Panc1 (cell line): ENCODE results near the gene EDNRB.

ENCODE experiments used
- POLR2AphosphoS5 ChIP-seq: IDR thresholded peaks from 2 replicates; pipeline ENCODE4 v1.6.1; 2012; ENCODE audit warnings: mild to moderate bottlenecking, low read depth, low read length, moderate library complexity
- SIN3A ChIP-seq: IDR thresholded peaks from 2 replicates; pipeline ENCODE4 v1.6.1; 2012; ENCODE audit warnings: low read depth, mild to moderate bottlenecking, low read length, moderate library complexity, borderline replicate concordance; ENCODE audit not compliant: insufficient read depth
- TF ChIP-seq, protein P1 (sequence below): fragments of 450-650 bp; IDR thresholded peaks from 2 replicates; pipeline ENCODE4 v1.5.1; 2017; ENCODE audit warnings: mild to moderate bottlenecking
- TF ChIP-seq, protein P2 (sequence below), 2 experiments: IDR thresholded peaks; 2 replicates each; pipeline ENCODE4 v1.6.1; 2011 to 2012; ENCODE audit warnings: low read depth in 2 of 2, control low read depth in 1 of 2, low read length in 1 of 2, mild to moderate bottlenecking in 1 of 2, moderate library complexity in 1 of 2; ENCODE audit not compliant: insufficient read depth in 1 of 2

DNA sequence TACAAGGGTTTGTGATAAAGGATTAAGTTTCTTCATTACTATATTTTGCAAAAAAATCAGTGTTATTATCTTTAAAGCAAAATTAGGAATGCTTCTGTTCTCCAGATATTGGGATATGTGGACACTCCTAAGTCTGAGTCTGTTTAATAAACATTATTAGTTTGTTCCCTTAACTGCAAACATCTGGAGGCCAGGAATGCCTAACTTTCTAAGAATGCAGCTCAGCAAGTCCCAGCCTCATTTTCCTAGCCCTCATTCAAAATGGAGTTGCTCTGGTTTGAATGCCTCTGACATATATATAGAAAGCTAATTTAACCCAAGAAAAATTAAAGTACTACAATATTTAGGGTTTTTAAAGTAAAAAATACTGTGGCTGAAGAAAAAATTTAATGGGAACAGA, 33.6 kb upstream of the EDNRB start:
- TF ChIP-seq, protein P1, sequence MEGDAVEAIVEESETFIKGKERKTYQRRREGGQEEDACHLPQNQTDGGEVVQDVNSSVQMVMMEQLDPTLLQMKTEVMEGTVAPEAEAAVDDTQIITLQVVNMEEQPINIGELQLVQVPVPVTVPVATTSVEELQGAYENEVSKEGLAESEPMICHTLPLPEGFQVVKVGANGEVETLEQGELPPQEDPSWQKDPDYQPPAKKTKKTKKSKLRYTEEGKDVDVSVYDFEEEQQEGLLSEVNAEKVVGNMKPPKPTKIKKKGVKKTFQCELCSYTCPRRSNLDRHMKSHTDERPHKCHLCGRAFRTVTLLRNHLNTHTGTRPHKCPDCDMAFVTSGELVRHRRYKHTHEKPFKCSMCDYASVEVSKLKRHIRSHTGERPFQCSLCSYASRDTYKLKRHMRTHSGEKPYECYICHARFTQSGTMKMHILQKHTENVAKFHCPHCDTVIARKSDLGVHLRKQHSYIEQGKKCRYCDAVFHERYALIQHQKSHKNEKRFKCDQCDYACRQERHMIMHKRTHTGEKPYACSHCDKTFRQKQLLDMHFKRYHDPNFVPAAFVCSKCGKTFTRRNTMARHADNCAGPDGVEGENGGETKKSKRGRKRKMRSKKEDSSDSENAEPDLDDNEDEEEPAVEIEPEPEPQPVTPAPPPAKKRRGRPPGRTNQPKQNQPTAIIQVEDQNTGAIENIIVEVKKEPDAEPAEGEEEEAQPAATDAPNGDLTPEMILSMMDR, result no peak
- no peak for TF ChIP-seq SIN3A
- TF ChIP-seq, protein P2, sequence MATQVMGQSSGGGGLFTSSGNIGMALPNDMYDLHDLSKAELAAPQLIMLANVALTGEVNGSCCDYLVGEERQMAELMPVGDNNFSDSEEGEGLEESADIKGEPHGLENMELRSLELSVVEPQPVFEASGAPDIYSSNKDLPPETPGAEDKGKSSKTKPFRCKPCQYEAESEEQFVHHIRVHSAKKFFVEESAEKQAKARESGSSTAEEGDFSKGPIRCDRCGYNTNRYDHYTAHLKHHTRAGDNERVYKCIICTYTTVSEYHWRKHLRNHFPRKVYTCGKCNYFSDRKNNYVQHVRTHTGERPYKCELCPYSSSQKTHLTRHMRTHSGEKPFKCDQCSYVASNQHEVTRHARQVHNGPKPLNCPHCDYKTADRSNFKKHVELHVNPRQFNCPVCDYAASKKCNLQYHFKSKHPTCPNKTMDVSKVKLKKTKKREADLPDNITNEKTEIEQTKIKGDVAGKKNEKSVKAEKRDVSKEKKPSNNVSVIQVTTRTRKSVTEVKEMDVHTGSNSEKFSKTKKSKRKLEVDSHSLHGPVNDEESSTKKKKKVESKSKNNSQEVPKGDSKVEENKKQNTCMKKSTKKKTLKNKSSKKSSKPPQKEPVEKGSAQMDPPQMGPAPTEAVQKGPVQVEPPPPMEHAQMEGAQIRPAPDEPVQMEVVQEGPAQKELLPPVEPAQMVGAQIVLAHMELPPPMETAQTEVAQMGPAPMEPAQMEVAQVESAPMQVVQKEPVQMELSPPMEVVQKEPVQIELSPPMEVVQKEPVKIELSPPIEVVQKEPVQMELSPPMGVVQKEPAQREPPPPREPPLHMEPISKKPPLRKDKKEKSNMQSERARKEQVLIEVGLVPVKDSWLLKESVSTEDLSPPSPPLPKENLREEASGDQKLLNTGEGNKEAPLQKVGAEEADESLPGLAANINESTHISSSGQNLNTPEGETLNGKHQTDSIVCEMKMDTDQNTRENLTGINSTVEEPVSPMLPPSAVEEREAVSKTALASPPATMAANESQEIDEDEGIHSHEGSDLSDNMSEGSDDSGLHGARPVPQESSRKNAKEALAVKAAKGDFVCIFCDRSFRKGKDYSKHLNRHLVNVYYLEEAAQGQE (IDR thresholded peaks at IDR 0.05; ENCODE audit: insufficient read depth in 1 of 2, low read depth in 2 of 2, low read length in 1 of 2), result no peak
- no peak for TF ChIP-seq POLR2AphosphoS5
